GM20000 (cell line): ENCODE results near the gene TNS3.
"Not testable (repeated sequence)": the region's sequence is repeated elsewhere in the genome, so short reads cannot be mapped to it uniquely, and the experiment has no call there.

Source experiments
- DNase-seq: peaks from one replicate; pipeline ENCODE4 v3.0.0; 2012; ENCODE audit warnings: low spot score
- TF ChIP-seq, protein P1 (sequence below): IDR thresholded peaks from 2 replicates; pipeline ENCODE4 v1.5.1; 2012; ENCODE audit warnings: mild to moderate bottlenecking, control low read depth; ENCODE audit errors: extremely low read depth, missing control alignments

TNS3 gene

DNA sequence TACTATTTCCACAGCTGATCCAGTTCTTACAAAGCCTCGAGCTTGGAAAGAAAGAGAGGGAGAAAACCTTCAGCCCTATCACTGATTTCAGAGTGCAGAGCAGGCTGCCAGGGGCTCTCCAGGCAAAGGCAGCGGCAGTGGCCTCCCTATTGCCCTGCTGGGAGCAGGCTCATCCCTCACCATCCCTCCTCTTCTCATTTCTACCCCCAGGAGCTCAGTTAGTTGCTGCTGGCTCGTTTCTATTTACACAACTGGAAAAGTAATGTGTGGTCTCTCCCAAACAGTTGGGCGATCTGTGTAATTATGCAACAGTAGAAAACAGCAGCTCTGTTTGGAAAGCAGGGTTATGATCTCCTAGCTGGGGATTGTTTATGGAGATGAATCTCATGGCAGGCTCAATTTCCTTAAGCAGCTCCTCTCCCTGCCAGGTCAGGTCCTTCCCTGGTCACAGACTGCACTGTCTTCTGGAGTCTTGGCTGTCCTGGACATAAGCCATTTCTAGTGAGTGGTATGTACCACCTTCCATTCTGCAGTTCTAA, 28.7 kb upstream of the TNS3 start:
- no peak for DNase-seq
- TF ChIP-seq, protein P1, sequence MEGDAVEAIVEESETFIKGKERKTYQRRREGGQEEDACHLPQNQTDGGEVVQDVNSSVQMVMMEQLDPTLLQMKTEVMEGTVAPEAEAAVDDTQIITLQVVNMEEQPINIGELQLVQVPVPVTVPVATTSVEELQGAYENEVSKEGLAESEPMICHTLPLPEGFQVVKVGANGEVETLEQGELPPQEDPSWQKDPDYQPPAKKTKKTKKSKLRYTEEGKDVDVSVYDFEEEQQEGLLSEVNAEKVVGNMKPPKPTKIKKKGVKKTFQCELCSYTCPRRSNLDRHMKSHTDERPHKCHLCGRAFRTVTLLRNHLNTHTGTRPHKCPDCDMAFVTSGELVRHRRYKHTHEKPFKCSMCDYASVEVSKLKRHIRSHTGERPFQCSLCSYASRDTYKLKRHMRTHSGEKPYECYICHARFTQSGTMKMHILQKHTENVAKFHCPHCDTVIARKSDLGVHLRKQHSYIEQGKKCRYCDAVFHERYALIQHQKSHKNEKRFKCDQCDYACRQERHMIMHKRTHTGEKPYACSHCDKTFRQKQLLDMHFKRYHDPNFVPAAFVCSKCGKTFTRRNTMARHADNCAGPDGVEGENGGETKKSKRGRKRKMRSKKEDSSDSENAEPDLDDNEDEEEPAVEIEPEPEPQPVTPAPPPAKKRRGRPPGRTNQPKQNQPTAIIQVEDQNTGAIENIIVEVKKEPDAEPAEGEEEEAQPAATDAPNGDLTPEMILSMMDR, result no peak

DNA sequence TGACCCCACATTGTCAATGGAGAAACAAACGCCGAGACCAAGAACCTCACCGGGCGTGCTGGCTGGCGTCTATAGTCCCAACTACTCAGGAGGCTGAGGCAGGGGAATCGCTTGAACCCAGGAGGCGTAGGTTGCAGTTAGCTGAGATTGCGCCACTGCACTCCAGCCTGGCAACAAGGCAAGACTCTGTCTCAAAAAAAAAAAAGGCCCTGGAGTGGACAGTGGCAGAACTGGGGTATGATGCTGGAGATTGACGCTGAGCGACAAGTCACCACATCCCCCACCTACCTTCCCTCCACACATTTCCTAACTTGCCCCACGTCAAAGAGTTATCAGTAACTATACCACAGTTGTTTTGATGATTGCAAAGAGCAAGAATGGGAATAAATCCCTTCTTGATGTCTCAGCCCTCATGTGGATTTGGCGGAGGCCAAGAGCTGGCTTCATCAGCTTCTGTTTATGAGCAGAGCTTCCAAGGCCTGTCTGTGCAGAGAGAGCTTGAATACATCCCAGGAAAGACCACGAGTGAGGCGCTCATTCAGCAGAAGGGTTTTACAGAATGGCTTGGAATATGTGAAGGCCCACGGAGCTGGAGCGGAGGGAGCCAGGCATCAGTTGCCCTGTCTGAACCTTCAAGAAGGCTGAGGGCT, 28.0 kb upstream of the TNS3 start:
- no peak for DNase-seq

DNA sequence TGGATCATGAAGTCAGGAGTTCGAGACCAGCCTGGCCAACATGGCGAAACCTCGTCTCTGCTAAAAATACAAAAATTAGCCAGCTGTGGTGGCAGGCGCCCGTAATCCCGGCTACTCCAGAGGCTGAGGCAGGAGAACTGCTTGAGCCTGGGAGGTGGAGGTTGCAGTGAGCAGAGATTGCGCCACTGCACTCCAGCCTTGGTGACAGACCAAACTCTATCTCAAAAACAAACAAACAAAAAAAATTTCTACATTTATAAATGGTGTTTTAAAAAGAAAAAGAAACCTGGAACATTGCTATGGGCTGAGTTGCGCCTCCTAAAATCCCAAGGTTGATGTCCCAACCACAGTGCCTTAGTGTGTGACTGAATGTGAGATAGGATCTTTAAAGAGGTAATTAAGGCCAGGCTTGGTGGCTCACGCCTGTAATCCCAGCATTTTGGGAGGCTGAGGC, 24.7 kb upstream of the TNS3 start:
- not testable (repeated sequence) for DNase-seq

More for the DNA sequence above, 28.0 kb upstream of the TNS3 start:
- TF ChIP-seq, protein P1, result no peak

DNA sequence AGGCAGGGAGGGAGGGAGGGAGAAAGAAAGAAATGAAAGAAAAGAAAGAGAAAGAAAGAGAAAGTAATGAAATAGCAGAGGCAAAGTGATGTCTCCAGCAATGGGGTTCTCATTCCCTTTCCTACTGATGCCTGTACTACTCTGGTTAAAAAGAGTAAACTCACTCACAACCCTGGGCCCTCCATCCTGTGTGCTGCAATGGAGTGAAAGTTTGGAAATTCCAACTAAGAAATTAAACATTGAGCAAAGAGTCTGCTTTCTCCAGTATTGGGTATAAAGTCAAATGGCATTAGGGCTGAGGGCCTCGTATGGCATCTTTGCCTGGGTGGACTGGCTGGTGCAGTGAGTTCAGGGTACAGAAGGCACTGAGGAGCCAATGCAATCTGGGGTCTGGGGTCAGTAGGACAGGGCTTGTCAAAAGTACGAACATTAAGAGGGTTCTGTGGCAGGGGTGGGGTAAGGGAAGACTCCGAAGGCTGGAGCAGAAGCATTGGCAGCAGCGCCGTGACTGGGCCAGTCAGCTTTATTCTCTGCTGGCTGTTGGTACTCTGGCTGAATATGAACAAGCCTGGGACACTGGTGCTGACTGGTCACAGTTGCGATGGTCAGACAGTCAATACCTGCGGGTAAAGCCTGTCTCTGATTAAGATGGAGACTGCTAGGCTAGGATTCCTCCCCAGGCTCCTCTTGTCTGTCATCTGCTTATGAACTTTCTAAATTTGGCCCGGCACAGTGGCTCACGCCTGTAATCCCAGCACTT, 24.1 kb upstream of the TNS3 start:
- DNase-seq, result no peak
- TF ChIP-seq, protein P1, result no peak

DNA sequence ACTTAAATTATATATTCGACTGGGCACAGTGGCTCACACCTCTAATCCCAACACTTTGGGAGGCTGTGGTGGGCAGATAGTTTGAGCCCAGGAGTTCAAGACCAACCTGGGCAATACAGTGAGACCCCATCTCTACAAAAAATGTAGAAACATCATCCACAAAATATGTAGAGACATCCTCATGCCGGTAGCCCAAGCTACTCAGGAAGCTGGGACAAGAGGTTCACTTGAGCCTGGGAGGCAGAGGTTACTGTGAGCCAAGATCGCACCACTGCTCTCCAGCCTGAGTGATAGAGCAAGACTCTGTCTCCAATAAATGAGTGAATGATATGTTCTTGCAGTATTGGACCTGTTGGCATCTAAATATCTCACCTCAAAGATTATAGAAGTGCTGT, 22.6 kb upstream of the TNS3 start:
- TF ChIP-seq, protein P1, result no peak

DNA sequence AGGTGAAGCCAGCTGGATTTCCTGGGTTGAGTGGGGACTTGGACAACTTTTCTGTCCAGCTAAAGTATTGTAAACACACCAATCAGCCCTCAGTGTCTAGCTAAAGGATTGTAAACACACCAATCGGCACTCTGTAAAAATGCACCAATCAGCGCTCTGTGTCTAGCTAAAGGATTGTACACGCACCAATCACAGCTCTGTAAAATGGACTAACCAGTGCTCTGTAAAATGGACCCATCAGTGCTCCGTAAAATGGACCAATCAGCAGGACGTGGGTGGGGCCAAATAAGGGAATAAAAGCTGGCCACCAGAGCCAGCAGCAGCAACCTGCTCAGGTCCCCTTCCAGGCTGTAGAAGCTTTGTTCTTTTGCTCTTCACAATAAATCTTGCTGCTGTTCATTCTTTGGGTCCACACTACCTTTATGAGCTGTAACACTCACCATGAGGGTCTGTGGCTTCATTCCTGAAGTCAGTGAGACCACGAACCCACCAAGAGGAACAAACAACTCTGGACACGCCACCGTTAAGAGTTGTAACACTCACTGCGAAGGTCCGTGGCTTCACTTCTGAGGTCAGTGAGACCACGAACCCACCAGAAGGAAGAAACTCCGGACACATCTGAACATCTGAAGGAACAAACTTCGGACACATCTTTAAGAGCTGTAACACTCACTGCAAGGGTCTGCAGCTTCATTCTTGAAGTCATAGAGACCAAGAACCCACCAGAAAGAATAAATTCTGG, 21.8 kb upstream of the TNS3 start:
- not testable (repeated sequence) for DNase-seq

More for the DNA sequence above, 22.6 kb upstream of the TNS3 start:
- no peak for DNase-seq

DNA sequence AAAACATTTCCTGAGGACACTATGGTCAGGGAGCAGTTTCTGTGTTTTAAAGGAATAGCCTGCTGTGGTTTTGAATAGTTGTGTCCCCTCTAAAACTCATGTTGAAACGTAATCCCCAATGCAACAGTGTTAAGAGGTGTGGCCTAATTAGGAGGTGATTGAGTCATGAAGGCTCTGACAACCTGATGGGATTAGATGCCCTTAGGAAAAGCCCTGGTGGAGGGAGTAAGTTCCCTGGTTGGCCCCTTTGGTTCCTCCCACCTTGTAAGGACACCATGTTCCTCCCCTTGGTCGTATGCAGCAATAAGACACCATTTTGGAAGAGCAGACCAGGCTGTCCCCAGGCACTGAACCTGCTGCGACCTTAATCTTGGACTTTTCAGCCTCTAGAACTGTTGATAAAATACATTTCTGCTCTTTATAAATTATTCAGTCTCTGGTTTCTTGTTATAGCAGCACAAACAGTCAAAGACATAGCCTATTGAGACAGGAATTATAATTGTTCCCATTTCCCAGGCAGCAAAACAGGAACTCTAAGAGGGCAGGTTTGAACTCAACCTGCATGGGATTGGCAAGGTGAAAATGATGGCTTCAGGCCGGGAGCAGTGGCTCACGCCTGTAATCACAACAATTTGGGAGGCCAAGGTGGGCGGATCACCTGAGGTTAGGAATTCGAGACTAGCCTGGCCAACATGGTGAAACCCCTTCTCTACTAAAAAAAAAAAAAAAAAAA, 20.5 kb upstream of the TNS3 start:
- TF ChIP-seq, protein P1, result no peak
- no peak for DNase-seq
